Liver (tissue), 3 donors: ENCODE results near the gene KCNN1.

Experiments used
- CTCF ChIP-seq: fragments of 150-350 bp; IDR thresholded peaks from 2 replicates; pipeline ENCODE4 v1.5.1; 2017; ENCODE audit warnings: improper control_type of control experiment, low read depth, low read length; ENCODE audit not compliant: missing input control
- JUND ChIP-seq, 2 donors: IDR thresholded peaks; 2 replicates each; pipeline ENCODE4 v1.6.1; 2016; ENCODE audit warnings: antibody characterized with exemption in 2 of 2
- MAX ChIP-seq: IDR thresholded peaks from 2 replicates; pipeline ENCODE4 v1.6.1; 2016; ENCODE audit warnings: antibody characterized with exemption
- TF ChIP-seq, protein P1 (sequence below): IDR thresholded peaks from 2 replicates; pipeline ENCODE4 v1.6.1; 2016; ENCODE audit warnings: antibody characterized with exemption, mild to moderate bottlenecking
- donor health status: healthy.
- donor health status: healthy.

DNA sequence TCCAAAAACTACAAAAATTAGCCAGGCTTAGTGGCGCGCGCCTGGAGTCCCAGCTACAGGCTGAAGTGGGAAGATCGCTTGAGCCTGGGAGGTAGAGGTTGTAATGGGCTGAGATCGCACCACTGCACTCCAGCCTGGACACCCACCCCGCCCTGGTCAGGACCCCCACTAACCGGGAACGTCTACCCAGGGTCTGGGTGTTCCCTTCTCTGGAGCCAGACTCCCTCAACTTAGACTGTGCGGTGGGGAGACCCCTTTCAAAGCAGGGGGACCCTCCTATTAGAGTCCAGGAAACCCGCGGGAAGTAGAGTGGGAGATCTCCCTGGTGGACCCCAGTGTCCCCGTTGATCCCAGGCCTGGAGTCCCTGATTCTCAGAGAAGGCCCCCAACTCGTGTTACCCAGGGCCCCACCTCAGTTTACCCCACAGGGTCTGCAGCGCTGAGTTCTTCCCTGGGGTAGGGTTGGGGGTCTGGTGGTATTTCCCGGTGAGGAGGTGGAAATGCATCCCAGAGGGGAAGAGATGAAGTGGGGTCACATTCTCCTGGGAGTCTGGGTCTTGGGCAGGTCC lies 35.0 kb downstream of the KCNN1 start:
- TF ChIP-seq CTCF (no peak), MAX (no peak), JUND (IDR thresholded peaks at IDR 0.05) (no peak)
- TF ChIP-seq, protein P1, sequence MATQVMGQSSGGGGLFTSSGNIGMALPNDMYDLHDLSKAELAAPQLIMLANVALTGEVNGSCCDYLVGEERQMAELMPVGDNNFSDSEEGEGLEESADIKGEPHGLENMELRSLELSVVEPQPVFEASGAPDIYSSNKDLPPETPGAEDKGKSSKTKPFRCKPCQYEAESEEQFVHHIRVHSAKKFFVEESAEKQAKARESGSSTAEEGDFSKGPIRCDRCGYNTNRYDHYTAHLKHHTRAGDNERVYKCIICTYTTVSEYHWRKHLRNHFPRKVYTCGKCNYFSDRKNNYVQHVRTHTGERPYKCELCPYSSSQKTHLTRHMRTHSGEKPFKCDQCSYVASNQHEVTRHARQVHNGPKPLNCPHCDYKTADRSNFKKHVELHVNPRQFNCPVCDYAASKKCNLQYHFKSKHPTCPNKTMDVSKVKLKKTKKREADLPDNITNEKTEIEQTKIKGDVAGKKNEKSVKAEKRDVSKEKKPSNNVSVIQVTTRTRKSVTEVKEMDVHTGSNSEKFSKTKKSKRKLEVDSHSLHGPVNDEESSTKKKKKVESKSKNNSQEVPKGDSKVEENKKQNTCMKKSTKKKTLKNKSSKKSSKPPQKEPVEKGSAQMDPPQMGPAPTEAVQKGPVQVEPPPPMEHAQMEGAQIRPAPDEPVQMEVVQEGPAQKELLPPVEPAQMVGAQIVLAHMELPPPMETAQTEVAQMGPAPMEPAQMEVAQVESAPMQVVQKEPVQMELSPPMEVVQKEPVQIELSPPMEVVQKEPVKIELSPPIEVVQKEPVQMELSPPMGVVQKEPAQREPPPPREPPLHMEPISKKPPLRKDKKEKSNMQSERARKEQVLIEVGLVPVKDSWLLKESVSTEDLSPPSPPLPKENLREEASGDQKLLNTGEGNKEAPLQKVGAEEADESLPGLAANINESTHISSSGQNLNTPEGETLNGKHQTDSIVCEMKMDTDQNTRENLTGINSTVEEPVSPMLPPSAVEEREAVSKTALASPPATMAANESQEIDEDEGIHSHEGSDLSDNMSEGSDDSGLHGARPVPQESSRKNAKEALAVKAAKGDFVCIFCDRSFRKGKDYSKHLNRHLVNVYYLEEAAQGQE = no peak
